Heart left ventricle (tissue), 13 donors: ENCODE data around the gene PALD1.

Experiments used
- CTCF ChIP-seq, 12 donors: fragments of 200-600 bp; sonication (generic) in 4 of 12; IDR thresholded peaks; one replicate each; pipeline versions ENCODE4 v1.5.0 to v1.8.0; 2018 to 2022; ENCODE audit warnings: antibody characterized with exemption in 12 of 12, mild to moderate bottlenecking in 5 of 12
- POLR2A ChIP-seq, 2 donors: fragments of 450-650 bp; IDR thresholded peaks; one replicate each; pipeline ENCODE4 v1.6.1; 2017; ENCODE audit warnings: antibody characterized with exemption in 2 of 2, mild to moderate bottlenecking in 2 of 2, moderate library complexity in 2 of 2
- donor health status: ischemic (EF 13 %, LVEDD 7.1; RV severe dilation, severe dysfunction).
- donor health status: DM: no; HTN: yes; CAD: no.
- donor health status: DM: no; HTN: no; CAD: no.
- donor health status: ischemic (EF 25% LVEDD 6.9; RV normal size, moderate dysfunction).
- donor health status: ischemic (EF 25% LVEDD 5.7; RV mildly dilated, moderate dysfunction).
- donor health status: ischemic (EF 35%, LVEDD 5.7; RV mildly dilated, moderate dysfunction).
- donor health status: nonischemic (EF 11% LVEDD 7.7; RV severe dilation, severe dysfunction).
- donor health status: DM: yes; HTN: yes; CAD: no.
- donor health status: PGD.
- donor health status: ischemic (EF 29% LVEDD 5.4; RV normal size, mild dysfunction).
- donor health status: nonischemic (EF 23%, LVEDD 6.1; RV moderate dilation, normal function).

GRCh38 chr10:70596860-70597809 is 118.6 kb downstream of the PALD1 start:
- TF ChIP-seq POLR2A (IDR thresholded peaks at IDR 0.05) (no peak), CTCF (IDR thresholded peaks at IDR 0.05) (no peak)
